IMR-90 (cell line): ENCODE results near the gene CFAP90. TPM values are rescaled to one million over a fixed set of nuclear protein-coding genes. Genes with fewer than 3 reads are reported as not detected.

Experiments used
- ATAC-seq: fragments of 200-7000 bp; cut with Tn5 transposase; 2 replicates; pipeline ENCODE4 v1.9.1; 2020; ENCODE audit warnings: low read depth, mild to moderate bottlenecking, moderate library complexity
- BruUV-seq: library from RNA; stranded (reverse); fragments of 400-500 nt; replicated peaks from 2 replicates; lab custom pipeline; 2021; lab: Mats Ljungman, UMichigan
- CTCF ChIA-PET: fragments of 300-600 bp; formaldehyde crosslinking; extraction: SDS; loops from one replicate; lab custom pipeline; 2021; ENCODE audit warnings: antibody characterized with exemption; lab: Yijun Ruan, JAX
- POLR2A ChIA-PET: fragments of 300-600 bp; sonication (Branson Sonifier 250); formaldehyde crosslinking; loops from one replicate; lab custom pipeline; 2022; ENCODE audit warnings: antibody characterized with exemption; ENCODE audit not compliant: unreplicated experiment; lab: Charles Lee
- DNase-seq: peaks from one replicate; pipeline ENCODE4 v3.0.0; 2013
- H2AFZ ChIP-seq: replicated peaks from 2 replicates; pipeline ENCODE3; 2013; ENCODE audit warnings: low read length, mild to moderate bottlenecking; ENCODE audit not compliant: poor library complexity
- H2AK5ac ChIP-seq: 2 replicates; pipeline ENCODE4 v1.6.1; 2013; ENCODE audit warnings: low read depth, low read length, inconsistent platforms
- H2AK9ac ChIP-seq: replicated peaks from 2 replicates; pipeline ENCODE3; 2013; ENCODE audit warnings: mild to moderate bottlenecking, low read depth, low read length, moderate library complexity; ENCODE audit not compliant: poor library complexity
- H2BK120ac ChIP-seq: 2 replicates; pipeline ENCODE4 v1.6.1; 2013; ENCODE audit warnings: low read depth, low read length, inconsistent platforms
- H2BK15ac ChIP-seq: 3 replicates; pipeline ENCODE4 v1.6.1; 2013; ENCODE audit warnings: low read depth, low read length, inconsistent platforms
- H2BK20ac ChIP-seq: 2 replicates; pipeline ENCODE4 v1.6.1; 2013; ENCODE audit warnings: low read depth, mild to moderate bottlenecking, inconsistent platforms, low read length, moderate library complexity
- H2BK5ac ChIP-seq: 2 replicates; pipeline ENCODE4 v1.6.1; 2013; ENCODE audit warnings: mild to moderate bottlenecking, low read depth, low read length, inconsistent platforms; ENCODE audit not compliant: poor library complexity, severe bottlenecking
- H3K14ac ChIP-seq: replicated peaks from 2 replicates; pipeline ENCODE4 v1.6.1; 2013; ENCODE audit warnings: low read depth, low read length, inconsistent platforms
- H3K18ac ChIP-seq: 2 replicates; pipeline ENCODE4 v1.6.1; 2013; ENCODE audit warnings: low read depth, low read length, control low read depth
- H3K23ac ChIP-seq: 2 replicates; pipeline ENCODE4 v1.6.1; 2013; ENCODE audit warnings: low read depth, low read length, inconsistent platforms
- H3K27ac ChIP-seq: 2 replicates; pipeline ENCODE4 v1.5.1; 2013; ENCODE audit warnings: mild to moderate bottlenecking, control low read depth, low read length; ENCODE audit not compliant: insufficient read depth
- H3K27me3 ChIP-seq: 2 replicates; pipeline ENCODE4 v1.6.1; 2013; ENCODE audit warnings: low read length; ENCODE audit not compliant: control insufficient read depth, insufficient read depth
- H3K36me3 ChIP-seq: 2 replicates; pipeline ENCODE4 v1.6.1; 2013; ENCODE audit warnings: low read length, mixed read lengths; ENCODE audit not compliant: control insufficient read depth, insufficient read depth
- H3K4ac ChIP-seq: 2 replicates; pipeline ENCODE4 v1.6.1; 2013; ENCODE audit warnings: low read depth, low read length, inconsistent platforms
- H3K4me1 ChIP-seq: 2 replicates; pipeline ENCODE4 v1.6.1; 2013; ENCODE audit warnings: low read length, mixed read lengths; ENCODE audit not compliant: control insufficient read depth, insufficient read depth
- H3K4me2 ChIP-seq: 2 replicates; pipeline ENCODE4 v1.6.1; 2013; ENCODE audit warnings: low read depth, mild to moderate bottlenecking, control low read depth, low read length, moderate library complexity
- H3K4me3 ChIP-seq: 2 replicates; pipeline ENCODE4 v1.5.1; 2013; ENCODE audit warnings: low read depth, mild to moderate bottlenecking, control low read depth, low read length, moderate library complexity; ENCODE audit not compliant: insufficient read depth
- H3K56ac ChIP-seq: 2 replicates; pipeline ENCODE4 v1.6.1; 2013; ENCODE audit warnings: low read length, inconsistent platforms; ENCODE audit not compliant: insufficient read depth; ENCODE audit errors: extremely low read depth
- H3K79me1 ChIP-seq, 2 experiments: 2 replicates each; pipeline ENCODE4 v1.6.1; 2013; ENCODE audit warnings: low read length in 2 of 2, inconsistent platforms in 1 of 2, low read depth in 1 of 2
- H3K9ac ChIP-seq: 2 replicates; pipeline ENCODE4 v1.6.1; 2013; ENCODE audit warnings: low read depth, low read length, control low read depth
- H3K9me1 ChIP-seq: 2 replicates; pipeline ENCODE4 v1.6.1; 2013; ENCODE audit warnings: low read length, inconsistent platforms; ENCODE audit not compliant: insufficient read depth
- H3K9me3 ChIP-seq: 2 replicates; pipeline ENCODE4 v1.6.1; 2013; ENCODE audit warnings: low read length; ENCODE audit not compliant: control insufficient read depth, insufficient read depth
- H4K20me1 ChIP-seq: 2 replicates; pipeline ENCODE4 v1.6.1; 2013; ENCODE audit warnings: low read length, inconsistent platforms; ENCODE audit not compliant: insufficient read depth
- H4K5ac ChIP-seq: 2 replicates; pipeline ENCODE4 v1.6.1; 2013; ENCODE audit warnings: mild to moderate bottlenecking, low read depth, low read length, control low read depth
- H4K8ac ChIP-seq, 2 experiments: 2 replicates each; pipeline ENCODE4 v1.6.1; 2013; ENCODE audit warnings: low read depth in 2 of 2, low read length in 2 of 2, control low read depth in 1 of 2, inconsistent platforms in 1 of 2
- H4K91ac ChIP-seq: 2 replicates; pipeline ENCODE4 v1.6.1; 2013; ENCODE audit warnings: low read depth, low read length, inconsistent platforms; ENCODE audit not compliant: insufficient read depth
- BHLHE40 ChIP-seq: fragments of 150-350 bp; IDR thresholded peaks from 2 replicates; pipeline ENCODE4 v1.6.1; 2016; ENCODE audit warnings: mild to moderate bottlenecking, low read depth, low read length
- CEBPB ChIP-seq: IDR thresholded peaks from 2 replicates; pipeline ENCODE4 v1.6.1; 2012; ENCODE audit warnings: low read depth, low read length, improper control_type of control experiment
- CHD1 ChIP-seq: IDR thresholded peaks from 2 replicates; pipeline ENCODE4 v1.6.1; 2012; ENCODE audit warnings: low read depth, low read length, improper control_type of control experiment
- CTCF ChIP-seq: conservative IDR thresholded peaks from 2 replicates; pipeline ENCODE4 v1.5.1; 2012; ENCODE audit warnings: mild to moderate bottlenecking, low read depth, low read length, improper control_type of control experiment
- ELK1 ChIP-seq: fragments of 150-350 bp; IDR thresholded peaks from 2 replicates; pipeline ENCODE4 v1.6.1; 2016; ENCODE audit warnings: low read depth, mild to moderate bottlenecking, low read length, moderate library complexity, borderline replicate concordance
- FOS ChIP-seq: fragments of 150-350 bp; IDR thresholded peaks from 2 replicates; pipeline ENCODE4 v1.6.1; 2016; ENCODE audit warnings: low read depth, low read length
- MAFK ChIP-seq: IDR thresholded peaks from 2 replicates; pipeline ENCODE4 v1.6.1; 2012; ENCODE audit warnings: low read depth, low read length, improper control_type of control experiment
- MAZ ChIP-seq: IDR thresholded peaks from 2 replicates; pipeline ENCODE4 v1.6.1; 2012; ENCODE audit warnings: low read depth, mild to moderate bottlenecking, low read length, improper control_type of control experiment, moderate library complexity, borderline replicate concordance
- MXI1 ChIP-seq: IDR thresholded peaks from 2 replicates; pipeline ENCODE4 v1.6.1; 2012; ENCODE audit warnings: low read depth, mild to moderate bottlenecking, low read length, moderate library complexity, borderline replicate concordance
- NFE2L2 ChIP-seq: fragments of 150-350 bp; IDR thresholded peaks from 2 replicates; pipeline ENCODE4 v1.6.1; 2016; ENCODE audit warnings: low read depth, mild to moderate bottlenecking, low read length
- POLR2A ChIP-seq: IDR thresholded peaks from 2 replicates; pipeline ENCODE4 v1.6.1; 2012; ENCODE audit warnings: mild to moderate bottlenecking, low read depth, low read length
- RAD21 ChIP-seq: IDR thresholded peaks from 2 replicates; pipeline ENCODE4 v1.6.1; 2012; ENCODE audit warnings: low read length, improper control_type of control experiment
- RCOR1 ChIP-seq: IDR thresholded peaks from 2 replicates; pipeline ENCODE4 v1.6.1; 2012; ENCODE audit warnings: mild to moderate bottlenecking, low read length, improper control_type of control experiment; ENCODE audit not compliant: insufficient replicate concordance
- RFX5 ChIP-seq: IDR thresholded peaks from 2 replicates; pipeline ENCODE4 v1.8.0; 2012; ENCODE audit warnings: low read depth, mild to moderate bottlenecking, low read length, moderate library complexity
- SMC3 ChIP-seq: fragments of 150-350 bp; IDR thresholded peaks from 2 replicates; pipeline ENCODE4 v1.6.1; 2016; ENCODE audit warnings: low read depth, mild to moderate bottlenecking, antibody characterized with exemption, low read length, moderate library complexity
- USF2 ChIP-seq: fragments of 150-350 bp; IDR thresholded peaks from 2 replicates; pipeline ENCODE4 v1.6.1; 2017; ENCODE audit warnings: mild to moderate bottlenecking, antibody characterized with exemption, low read length, low read depth
- WGBS, 2 experiments: methylation state at CpG; one replicate each; pipeline versions ENCODE4 v1.1.5 to v1.1.7; 2013; ENCODE audit warnings: missing lambda C conversion rate in 2 of 2; ENCODE audit not compliant: insufficient read length in 1 of 2; ENCODE audit errors: extremely low coverage in 2 of 2; 5-methylcytosine and 5-hydroxymethylcytosine counted together
- dilution Hi-C: fragments of 300-500 bp; cut with HindIII; formaldehyde crosslinking; loops from one replicate; pipeline ENCODE4 v1.14.3; 2018; ENCODE audit warnings: low sequenced_read_pairs; ENCODE audit not compliant: unreplicated experiment
- in situ Hi-C: fragments of 300-500 bp; cut with MboI; formaldehyde crosslinking; loops from 3 replicates; pipeline ENCODE4 v1.14.3; 2019; ENCODE audit warnings: low sequenced_read_pairs, inconsistent platforms, mixed read lengths
- intact Hi-C: fragments of 100-400 bp; cut with micrococcal nuclease; formaldehyde crosslinking; loops from 2 replicates; pipeline ENCODE4 v1.10.0; 2022
- polyA plus RNA-seq, 3 experiments: library from polyadenylated mRNA; depleted of rRNA; stranded (reverse); fragments of >200 nt; gene quantifications; 2 replicates each; pipeline ENCODE4 v1.2.3, GENCODE V29; 2012; ENCODE audit warnings: low replicate concordance in 1 of 3
- total RNA-seq: library from RNA; depleted of rRNA; stranded (reverse); fragments of >200 nt; gene quantifications from 2 replicates; pipeline ENCODE4 v1.2.3, GENCODE V29; 2012

Gene CFAP90
- total and polyA plus RNA-seq, 2 of the 4 experiments (the other 2 are of a cell fraction), result 0.09 TPM; not detected in 1

GRCh38 chr5:7811715-7812114 is 39.2 kb downstream of the CFAP90 start:
- H3K4ac ChIP-seq, result no peak overlapping the region
- in situ Hi-C loops (no loop called here), intact Hi-C loops (no loop called here), dilution Hi-C loops (no loop called here)
- no peak overlapping the region for H4K5ac ChIP-seq
- no peaks in the 10 kb centered on the region for H4K20me1 ChIP-seq
- ChIA-PET POLR2A (no interaction called here), CTCF (no interaction called here)
- no peak for ATAC-seq
- no peak overlapping the region for H2AK5ac ChIP-seq
- no peak overlapping the region for H4K8ac ChIP-seq
- H3K9me3 ChIP-seq, result no peaks in the 10 kb centered on the region
- no peaks in the 10 kb centered on the region for H3K4me1 ChIP-seq
- BruUV-seq, result no TSS peak
- no peaks in the 10 kb centered on the region for H3K9me1 ChIP-seq
- TF ChIP-seq CEBPB, result no peak
- TF ChIP-seq RCOR1, result no peak
- no peak for TF ChIP-seq FOS
- TF ChIP-seq MAFK, result no peak
- TF ChIP-seq CHD1, result no peak
- TF ChIP-seq CTCF, result no peak
- TF ChIP-seq NFE2L2, result no peak
- no peak for TF ChIP-seq MAZ
- TF ChIP-seq ELK1, result no peak
- TF ChIP-seq BHLHE40, result no peak
- TF ChIP-seq RAD21, result no peak
- TF ChIP-seq SMC3, result no peak
- TF ChIP-seq USF2, result no peak
- no peak for TF ChIP-seq RFX5
- TF ChIP-seq MXI1, result no peak
- TF ChIP-seq POLR2A, result no peak
- H2BK120ac ChIP-seq, result no peak overlapping the region
- no peak overlapping the region for H3K18ac ChIP-seq
- H3K56ac ChIP-seq, result no peak overlapping the region
- no peak overlapping the region for H2BK15ac ChIP-seq
- H2BK20ac ChIP-seq, result no peak overlapping the region
- no peak for DNase-seq
- H3K14ac ChIP-seq, result no peak overlapping the region
- no peaks in the 10 kb centered on the region for H3K27me3 ChIP-seq
- no peak overlapping the region for H3K4me3 ChIP-seq
- no peak overlapping the region for H2BK5ac ChIP-seq
- no peaks in the 10 kb centered on the region for H3K79me1 ChIP-seq
- H3K9ac ChIP-seq, result no peak overlapping the region
- H3K27ac ChIP-seq, result no peak overlapping the region
- 60% methylated on average over 1 of the region's 5 CpGs; no CpG with 5 or more reads in 1 of the 2 experiments for WGBS, 2 experiments
- H3K23ac ChIP-seq, result no peak overlapping the region
- H2AFZ ChIP-seq, result no peak overlapping the region
- H3K4me2 ChIP-seq, result no peak overlapping the region
- no peaks in the 10 kb centered on the region for H3K36me3 ChIP-seq
- no peak overlapping the region for H2AK9ac ChIP-seq
- no peak overlapping the region for H4K91ac ChIP-seq
